Ureter (tissue), 1 donor: ENCODE results near the gene CRYBA2. TPM values are rescaled to one million over a fixed set of nuclear protein-coding genes. Genes with fewer than 3 reads are reported as not detected.

Experiments
- DNase-seq: peaks from one replicate; pipeline ENCODE4 v3.0.0-alpha.2; 2020; ENCODE audit warnings: low spot score
- total RNA-seq: library from RNA; stranded (reverse); gene quantifications from one replicate; pipeline ENCODE4 v1.2.4, GENCODE V29; 2023
- donor health status: DM: yes; HTN: yes; CAD: no.

CRYBA2 gene, protein sequence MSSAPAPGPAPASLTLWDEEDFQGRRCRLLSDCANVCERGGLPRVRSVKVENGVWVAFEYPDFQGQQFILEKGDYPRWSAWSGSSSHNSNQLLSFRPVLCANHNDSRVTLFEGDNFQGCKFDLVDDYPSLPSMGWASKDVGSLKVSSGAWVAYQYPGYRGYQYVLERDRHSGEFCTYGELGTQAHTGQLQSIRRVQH
- not detected for total RNA-seq

DNA sequence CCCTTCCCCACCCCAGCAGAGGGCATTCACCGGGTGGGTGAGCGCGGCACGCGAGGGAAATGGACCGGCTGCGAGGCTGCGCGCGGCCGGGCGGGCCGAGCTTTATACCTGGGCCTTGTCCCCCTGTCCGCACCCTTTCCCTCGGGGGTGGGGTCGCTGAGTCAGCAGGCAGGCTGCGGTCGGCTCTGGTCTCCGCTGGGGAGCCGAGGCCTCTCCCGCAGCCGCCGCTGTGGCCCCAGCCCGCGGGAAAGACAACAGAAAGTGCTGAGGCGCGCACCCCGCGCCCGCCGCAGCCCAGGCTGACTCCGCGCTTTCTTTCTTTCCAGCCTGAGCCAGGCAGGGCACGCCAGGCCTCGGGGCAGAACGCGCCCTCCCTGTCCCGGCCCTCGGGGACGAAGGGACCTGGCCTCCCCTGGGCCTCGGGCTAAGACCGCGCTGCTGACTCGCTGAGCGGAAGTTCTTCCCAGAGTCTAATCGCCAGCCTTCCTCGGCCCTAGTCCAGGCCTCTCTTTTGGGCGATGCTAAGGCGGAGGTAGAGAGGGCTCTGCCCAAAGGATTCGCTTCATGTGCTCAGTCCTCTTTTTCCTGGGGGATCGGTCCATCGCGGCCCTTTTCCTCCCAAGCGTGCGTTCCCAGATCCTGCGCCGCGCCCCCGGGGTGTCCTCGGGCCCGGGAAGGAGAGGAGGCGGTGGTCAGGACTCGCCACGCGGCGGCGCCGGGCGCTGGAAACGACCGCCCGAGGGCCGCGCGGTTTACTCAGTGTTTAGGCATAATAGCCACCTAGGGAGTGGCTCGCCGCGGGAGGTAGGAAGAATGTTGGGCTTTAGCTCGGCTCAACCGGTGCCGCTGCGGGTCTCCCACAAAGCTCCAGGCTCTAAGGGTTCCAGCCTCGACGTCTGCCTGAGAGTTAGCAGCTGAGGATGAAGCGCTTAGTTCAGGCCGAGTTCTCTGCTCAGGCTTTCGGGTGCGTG, at the start of gene CRYBA2:
TSS of gene CRYBA2 (minus strand) at position 78 of the 971 bp plus-strand sequence. CDS start 246 bp downstream, outside the sequence.
- DNase-seq = no peak

DNA sequence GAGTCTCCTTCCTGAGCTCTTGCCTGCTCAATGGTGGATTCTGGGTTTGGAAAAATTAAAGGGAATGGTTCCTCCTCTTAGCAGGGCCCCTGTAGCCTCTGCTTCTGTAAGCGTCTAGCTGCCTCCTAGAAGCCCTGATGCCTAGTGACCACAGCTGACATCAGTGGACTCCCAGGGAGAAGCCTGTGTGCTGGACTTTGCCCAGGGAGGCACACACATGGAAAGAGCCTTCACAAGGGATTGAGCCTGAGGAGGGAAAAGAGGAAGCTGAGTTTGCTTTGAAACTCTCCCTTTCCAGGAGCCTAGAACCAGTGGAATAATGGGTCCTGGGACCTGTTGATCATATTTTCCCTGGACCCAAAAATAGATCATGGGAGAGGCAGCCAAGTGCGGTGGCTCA, 49.5 kb upstream of the CRYBA2 start:
- no peak for DNase-seq

DNA sequence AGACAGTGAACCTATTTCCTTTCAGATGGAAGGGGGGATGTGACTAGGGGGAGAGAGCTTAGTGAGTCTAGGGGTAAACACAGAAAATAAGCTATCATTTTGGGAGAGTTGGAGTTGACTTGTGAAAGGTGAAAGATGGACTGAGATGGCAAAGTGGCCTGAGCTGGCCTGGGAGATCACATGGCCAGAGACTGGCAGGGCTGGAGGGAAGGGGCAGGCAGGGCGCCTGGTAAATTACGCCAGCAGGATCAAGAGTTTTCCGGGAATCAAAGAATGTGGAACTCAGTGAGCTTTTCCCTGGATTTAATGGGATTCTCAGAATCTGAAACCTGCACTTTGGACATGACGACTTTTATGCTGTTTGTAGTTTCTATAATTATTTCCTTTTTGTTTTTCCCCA, 48.9 kb upstream of the CRYBA2 start:
- DNase-seq = no peak

DNA sequence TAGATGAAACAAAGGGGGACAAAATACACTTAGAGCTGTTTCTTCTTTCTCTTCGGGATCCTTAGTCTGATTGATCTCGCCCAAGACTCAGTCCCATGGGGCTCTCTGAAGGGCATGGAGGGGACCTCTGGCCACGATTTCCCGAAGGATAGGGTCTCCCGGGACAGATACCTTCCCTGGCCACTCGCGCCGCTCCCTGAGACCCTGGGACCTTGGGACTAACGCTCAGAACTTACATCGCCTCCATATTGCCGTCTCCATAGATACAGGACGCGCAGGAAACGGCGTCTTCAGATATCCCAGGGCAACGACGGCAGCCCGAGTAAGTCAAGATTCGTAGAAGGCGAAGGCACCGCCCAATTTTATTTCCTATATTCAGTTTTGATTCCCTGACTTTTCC, 48.0 kb upstream of the CRYBA2 start, which contains the start of gene CFAP65:
TSS of gene CFAP65 (minus strand) at position 265 of the 400 bp plus-strand sequence. CDS start 2,468 bp downstream, outside the sequence.
- no peak for DNase-seq

DNA sequence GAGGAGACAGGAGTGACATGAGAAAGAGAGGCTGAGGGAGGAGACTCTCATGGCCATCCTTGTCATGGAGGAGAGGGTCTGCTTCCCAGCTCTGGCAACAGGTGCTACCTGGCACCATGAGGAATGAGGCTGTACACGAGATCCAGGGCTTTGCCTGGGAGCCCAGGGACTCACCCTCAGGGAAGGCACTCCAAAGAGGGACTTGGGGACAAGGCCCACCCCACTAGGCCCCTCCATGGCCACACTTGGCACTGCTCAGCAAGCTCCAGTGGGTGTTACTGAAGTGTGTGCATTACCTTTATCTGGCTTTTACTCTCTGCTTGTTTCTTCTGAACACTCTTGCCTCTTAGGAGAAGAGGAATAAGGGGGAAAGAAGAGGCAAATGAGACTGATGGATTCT, 45.4 kb upstream of the CRYBA2 start:
- DNase-seq = no peak

DNA sequence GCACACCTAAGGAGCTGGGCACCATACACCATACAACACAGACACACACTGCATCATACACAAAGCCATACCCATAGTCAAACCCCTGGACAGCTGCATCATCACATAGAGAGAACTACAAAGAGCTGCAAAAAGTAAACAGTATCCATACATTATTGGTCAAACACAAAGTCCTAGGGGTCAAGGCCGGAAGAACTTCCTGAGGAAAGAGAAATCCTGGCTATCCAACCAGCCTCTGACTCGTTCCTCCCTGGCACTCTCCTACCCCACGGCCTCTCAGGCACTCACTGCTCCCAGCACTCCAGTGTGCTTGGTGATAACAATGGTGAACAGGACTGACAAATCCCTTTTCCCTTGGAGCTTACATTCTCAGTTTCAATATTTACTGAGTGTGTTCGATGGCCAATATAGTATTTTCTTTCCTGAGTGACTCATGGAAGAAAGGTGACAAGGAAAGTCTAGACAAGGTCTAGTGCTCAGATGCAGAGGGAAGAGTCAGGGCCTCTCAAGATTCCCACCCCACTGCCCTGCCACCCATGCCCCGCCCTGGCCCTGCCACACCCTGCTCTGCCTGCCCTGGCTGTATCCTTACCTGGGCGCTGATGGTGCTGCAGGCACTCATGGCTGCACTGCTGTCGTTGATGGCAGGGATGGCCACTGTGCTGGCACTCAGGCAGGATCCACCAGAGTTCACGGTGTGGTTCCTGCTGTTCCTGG, 44.7 kb upstream of the CRYBA2 start:
- no peak for DNase-seq

DNA sequence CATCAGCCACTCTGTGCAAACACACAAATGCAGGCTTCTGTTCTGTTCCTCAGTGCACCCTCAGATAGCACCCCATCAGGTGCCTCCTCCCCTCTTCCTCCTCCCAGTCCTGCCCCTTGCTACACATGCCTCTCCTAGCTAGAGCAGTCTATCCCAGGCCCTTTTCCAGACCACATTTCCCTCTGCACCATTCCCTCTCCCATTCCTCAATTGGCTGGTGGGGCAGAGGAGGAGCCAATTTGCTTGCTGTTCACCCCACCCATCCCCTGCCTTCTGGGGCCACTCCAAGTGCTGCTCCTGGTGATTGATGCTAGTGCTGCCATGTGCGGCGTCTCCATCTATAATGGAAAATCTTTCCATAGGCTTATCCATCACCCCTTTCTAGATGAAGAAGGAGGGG, 42.7 kb upstream of the CRYBA2 start:
- DNase-seq = no peak

DNA sequence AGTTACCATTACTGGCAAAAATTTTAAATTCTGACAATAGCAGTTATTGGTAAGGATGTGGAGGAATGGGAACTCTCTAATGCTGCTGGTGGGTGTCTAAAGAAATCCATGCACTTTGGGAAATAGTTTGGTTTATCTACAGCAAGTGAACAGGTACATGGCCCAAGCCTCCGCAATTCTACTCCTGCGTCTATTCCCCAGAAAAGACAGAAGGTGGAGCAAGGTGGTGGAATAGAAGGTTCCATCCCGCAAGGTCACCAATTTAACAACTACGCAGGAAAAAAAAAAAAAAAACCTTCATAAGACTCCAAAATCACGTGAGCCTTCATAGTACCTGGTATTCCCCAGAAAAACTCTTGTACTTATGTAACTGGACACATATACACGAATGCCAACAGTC, 41.6 kb upstream of the CRYBA2 start:
- no peak for DNase-seq

DNA sequence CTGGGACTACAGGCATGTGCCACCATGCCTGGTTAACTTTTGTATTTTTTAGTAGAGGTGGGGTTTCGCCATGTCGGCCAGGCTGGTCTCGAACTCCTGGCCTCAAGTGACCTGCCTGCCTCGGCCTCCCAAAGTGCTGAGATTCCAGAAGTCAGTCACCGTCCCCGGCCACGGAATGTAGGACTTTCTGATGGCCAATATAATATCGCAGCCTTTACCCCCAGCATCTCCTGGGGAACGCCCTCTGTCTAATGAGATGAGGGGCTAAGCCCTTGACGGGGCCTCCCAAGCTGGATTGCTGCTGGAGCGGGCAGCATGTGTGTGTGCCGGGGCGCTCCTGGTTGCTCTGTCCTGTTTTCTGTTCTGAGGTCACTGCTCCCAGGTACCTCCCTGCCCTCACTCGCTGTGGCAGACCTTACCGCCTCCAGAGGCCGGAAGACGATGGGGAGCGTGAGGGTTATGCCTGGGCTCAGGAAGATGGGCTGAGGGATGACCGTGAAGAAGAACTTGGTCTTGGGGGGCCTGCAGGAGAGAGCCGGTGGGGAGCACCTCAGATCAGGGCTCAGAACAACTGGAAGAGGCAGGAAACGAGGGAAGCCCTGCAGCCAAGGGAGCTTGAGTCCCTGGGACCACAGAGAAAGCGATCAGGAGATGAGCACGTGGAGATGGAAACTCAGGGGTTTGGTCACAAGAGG, 39.0 kb upstream of the CRYBA2 start:
- DNase-seq = no peak

DNA sequence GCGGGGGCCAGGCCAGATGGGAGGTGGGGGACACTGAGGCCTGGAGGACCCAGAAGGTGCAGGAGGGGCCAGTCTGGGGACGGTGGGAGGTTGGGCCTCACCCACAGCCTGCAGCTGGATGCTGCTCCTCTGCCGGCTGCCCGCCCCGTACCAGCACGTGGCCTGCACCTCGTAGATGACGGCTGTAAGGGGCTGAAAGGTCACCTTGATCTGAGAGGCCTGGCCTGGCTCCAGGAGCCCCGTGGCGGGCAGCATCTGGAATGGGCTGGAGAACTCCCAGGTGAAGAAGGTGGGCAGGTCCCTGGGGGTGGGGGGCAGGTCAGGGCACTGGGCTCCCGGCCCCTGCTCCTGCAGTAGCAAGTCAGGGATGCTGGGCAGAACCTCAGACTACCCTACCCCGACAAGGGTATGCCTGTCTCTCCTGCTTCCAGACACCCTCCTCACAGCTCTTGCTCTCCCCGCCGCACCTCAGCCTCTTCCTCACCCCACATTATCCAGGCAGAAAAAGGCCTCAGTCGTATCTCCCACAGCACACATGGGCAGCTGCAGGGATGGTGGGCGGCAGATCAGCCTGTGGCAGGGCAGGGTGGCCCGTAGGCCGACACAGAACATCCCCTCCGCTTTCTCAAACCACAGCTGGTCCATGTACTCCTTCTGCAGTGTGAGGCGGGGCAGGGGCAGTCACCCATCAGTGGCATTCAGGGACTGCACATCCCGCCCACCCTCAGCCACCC, 38.0 kb upstream of the CRYBA2 start:
- DNase-seq = no peak

DNA sequence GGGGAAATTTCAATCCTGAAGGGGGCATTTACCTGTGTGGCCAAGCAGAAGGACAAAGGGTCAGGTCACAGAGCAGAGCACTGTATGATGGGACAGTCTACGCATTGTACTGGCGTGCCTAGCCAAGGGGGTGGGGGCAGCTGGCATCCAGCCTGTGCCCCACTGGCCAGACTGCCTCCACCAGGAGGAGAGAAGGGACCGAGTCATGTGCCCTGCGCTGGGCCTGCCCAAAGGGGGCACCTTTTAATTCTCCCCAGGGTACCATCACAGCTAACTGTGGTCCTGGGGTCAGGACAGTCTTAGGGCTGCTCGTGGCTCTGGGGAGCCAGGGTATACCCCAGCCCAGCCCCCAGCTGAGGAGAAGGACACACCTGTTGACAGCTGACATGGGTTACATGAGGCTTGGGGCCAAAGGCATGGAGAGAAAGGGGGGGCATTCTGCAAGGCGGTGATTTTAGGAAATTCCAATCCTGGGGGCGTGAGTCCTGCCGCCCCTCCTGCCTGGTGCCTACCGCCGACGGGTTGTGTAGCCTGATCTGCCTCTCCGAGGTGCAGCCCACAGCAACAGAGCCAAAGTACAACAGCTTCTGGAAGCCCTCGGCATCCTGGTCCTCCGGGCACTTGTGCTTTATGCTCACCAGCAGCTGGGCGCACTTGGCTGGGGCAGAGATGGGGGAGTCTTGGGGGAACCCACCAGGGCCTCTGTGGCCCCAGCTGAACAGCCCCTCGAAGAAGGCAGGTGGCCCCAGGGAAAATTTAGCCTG, 37.1 kb upstream of the CRYBA2 start:
- no peak for DNase-seq

DNA sequence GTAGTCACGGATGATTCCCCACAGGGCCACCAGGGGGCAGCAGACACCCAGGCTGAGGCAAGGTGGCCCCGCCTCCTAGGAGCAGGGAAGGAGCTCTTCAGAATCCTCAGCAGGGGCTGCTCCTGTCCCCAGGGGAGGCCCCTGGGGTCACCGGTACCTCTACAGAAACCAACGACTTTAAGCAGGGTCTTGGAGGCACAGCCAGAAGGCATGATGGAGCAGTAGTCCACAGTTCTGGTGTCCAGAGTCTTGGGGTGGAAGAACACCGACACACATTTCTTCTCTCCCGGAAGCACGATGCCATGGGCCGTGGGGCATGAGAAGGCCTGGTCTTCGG, 36.6 kb upstream of the CRYBA2 start:
- peak; percentile 81 for DNase-seq

DNA sequence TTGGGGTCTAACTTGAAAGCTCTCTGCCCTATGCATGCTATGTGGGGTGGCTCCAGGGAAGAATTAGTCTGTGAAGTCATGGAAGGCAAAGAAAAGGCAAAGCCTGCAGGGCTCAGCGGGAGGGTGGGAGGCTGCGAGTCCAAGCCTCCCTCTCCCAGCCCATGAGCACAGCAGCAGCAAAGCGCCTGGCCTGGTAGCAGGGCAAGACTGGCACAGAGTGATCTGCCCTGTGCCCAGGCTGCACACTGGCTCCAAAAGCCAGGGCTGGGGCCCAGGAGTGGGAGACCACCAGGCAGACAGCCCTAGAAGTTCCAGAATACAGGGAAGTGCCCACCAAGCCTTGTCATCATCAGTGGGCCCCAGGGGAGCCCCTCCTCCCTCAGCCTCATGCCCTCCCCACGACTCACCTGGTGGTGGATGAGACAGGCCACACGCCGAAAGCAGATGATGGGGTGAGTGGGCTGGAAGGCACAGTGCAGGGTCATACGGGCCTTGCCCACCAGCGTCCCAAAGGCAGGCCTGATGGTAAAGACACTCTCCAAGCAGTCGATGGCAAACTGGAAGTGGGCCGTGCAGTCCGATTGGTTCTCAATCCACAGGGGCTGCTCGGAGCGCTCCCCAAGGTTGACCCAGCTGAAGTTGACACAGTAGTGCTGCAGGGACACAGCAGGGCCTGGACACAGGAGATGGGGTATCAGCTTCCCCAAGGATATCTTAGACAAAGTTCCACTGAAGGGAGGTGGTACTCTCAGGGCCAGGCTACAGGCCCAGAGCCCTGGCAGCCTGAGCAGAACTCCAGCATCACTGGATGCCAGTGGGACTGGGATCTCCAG, 36.0 kb upstream of the CRYBA2 start:
- DNase-seq = no peak

DNA sequence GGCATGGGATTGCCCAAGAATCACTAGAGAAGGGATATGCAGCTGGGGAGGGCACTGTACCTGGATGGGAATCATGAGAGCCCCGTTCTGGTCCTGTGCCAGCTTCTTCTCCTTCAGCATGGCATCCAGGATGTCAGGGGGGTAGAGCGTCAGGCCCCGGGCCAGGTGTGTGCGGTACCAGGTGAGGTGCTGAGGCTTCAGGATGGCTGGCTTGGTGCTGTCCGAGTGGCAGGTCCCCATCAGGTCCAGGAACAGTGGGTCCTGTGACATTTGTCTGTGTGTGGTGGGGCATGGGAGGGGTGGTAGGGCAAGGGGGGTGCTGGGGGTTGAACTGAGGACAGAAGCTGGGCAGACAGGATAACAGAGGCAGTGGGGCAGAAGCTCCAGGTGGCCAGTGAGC, 34.9 kb upstream of the CRYBA2 start:
- no peak for DNase-seq

DNA sequence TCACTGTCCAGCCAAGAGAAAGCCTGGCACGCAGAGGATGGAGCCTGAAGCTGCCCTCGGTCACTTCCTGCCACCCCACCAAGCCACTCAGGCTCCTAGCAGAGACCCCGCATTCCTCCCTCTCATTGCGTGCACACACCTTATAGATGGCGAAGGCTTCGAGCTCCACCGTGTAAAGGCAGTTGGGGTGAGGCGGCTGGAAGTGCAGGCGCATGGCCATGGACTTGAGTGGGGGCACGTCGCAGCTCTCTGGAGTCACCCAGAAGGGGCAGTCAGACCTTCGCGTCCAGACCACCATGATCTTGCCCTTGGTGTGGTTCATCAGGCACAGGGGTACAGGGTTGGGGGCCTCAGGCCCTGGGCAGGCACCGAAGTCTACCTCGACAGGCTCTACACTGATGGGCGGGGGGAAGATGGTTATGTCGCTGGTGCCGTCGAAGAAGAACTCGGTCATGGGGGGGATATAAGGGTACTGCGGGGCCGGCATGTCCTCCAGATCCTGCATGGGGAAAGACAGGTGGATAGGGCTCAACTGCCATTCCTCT, 34.4 kb upstream of the CRYBA2 start:
- DNase-seq = no peak

DNA sequence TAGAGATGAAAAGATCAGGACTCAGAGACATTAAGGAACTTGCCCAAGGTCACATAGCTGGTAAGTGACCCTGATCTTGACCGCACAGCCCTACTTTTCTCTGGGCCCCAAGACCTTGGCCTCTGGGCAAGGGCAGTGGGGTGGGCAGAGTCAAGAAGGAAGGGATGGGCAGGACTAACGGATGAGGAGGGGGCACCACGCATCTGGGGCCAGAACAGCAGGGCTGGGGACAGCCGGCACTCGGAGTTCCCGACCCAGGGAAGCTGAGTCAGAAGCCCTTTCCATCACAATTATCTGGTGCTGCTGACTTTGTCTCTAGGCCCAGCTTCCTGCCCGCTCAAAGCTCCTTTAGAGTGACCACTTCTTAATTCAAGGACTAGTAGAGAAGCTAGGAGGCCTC, 33.7 kb upstream of the CRYBA2 start:
- DNase-seq = no peak

DNA sequence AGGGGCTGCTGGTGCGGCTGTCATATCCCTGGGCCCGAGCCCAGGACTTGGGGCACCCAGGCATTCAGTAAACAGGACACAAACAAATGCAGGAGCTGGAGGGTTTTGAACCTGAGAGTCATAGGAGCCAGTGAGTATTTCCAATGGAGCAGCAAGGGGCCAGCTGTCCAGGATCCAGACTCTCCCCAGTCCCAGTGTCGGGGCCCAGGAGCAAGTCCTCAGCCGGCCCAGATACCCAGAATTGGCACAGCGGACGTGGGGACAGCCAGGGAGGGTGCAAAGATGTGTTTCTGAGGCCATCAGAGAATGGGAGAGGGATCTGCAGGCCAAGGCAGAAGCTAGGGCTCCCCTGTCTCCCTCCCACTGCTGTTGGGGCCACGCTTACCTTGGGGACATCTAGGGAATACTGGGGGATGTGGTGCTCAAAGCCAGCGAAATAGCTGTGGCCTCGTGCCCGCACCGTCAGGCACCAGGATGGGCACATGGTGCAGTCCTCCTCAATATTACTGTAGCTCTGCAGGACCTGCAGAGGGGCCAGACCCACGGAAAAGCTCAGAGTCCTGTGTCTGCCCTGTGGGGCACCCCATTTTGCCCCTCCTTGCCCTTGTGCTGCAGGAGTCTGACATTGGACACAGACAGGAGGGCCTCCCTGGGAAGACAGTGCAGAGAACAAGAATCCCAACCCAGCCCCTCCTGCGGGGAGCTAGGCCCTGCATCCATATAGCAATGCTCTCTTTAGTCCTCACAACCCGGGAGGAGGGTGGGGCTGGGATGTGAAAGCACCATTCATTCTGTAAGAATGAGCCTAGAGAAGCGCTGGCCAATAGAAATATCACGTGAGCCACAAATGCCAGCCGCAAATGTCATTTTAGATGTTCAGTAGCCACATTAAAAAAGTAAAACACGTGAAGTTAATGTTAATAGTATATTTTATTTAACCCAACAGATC, 32.7 kb upstream of the CRYBA2 start:
- no peak for DNase-seq

DNA sequence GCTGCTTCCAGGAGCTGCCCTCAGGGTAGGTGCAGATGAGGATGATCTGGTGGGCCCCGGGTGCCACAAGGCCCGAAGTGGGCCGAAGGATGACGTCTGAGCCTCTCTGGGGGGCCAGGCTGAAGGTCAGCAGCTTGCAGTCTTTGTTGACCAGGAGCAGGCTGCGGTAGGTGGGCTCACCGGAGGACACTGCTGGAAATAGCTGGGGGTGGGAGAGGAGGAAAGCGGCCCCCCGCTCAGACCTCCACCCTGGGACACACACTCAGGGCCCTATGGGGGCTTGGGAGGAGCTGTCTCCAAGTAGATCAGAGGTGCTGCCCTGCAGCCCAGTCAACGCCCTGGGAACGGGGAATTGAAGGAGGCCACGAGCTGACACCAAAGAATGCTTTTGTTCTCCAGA, 30.8 kb upstream of the CRYBA2 start:
- no peak for DNase-seq
